GM12878 (cell line): ENCODE data around the gene PGK1. TPM values are rescaled to one million over a fixed set of nuclear protein-coding genes. Genes with fewer than 3 reads are reported as not detected.

Experiments
- ATAC-seq: fragments of 200-7000 bp; cut with Tn5 transposase; 3 replicates; pipeline ENCODE4 v1.9.1; 2020; ENCODE audit warnings: mild to moderate bottlenecking, moderate library complexity
- BruUV-seq: library from RNA; stranded (reverse); fragments of 400-500 nt; replicated peaks from 2 replicates; lab custom pipeline; 2021; lab: Mats Ljungman, UMichigan
- CTCF ChIA-PET: fragments of 300-600 bp; sonication (Branson Sonifier 250); formaldehyde crosslinking; extraction: SDS; loops from one replicate; lab custom pipeline; 2021; ENCODE audit warnings: inconsistent platforms; lab: Yijun Ruan, JAX
- POLR2A ChIA-PET: fragments of 350-600 bp; formaldehyde crosslinking; extraction: SDS; loops from one replicate; lab custom pipeline; 2021; ENCODE audit warnings: inconsistent platforms; lab: Charles Lee
- RAD21 ChIA-PET: fragments of 300-600 bp; sonication (Branson Sonifier 250); formaldehyde crosslinking; loops from one replicate; lab custom pipeline; 2023; ENCODE audit warnings: antibody characterized with exemption; ENCODE audit not compliant: unreplicated experiment; lab: Charles Lee
- SMC1A ChIA-PET: fragments of 300-600 bp; sonication (Branson Sonifier 250); formaldehyde crosslinking; loops from one replicate; lab custom pipeline; 2023; ENCODE audit not compliant: unreplicated experiment, uncharacterized antibody; lab: Charles Lee
- DNase-seq: peaks from one replicate; pipeline ENCODE4 v3.0.0-alpha.2; 2011; ENCODE audit warnings: low read depth, low spot score
- FAIRE-seq: peaks from 3 replicates; lab custom pipeline; 2011; peaks lifted over from hg19 to GRCh38; lab: Jason Lieb, UNC
- H2AFZ ChIP-seq: 2 replicates; pipeline ENCODE4 v1.6.0; 2011; ENCODE audit warnings: low read depth, low read length, control low read depth; ENCODE audit not compliant: control insufficient read depth
- H3K27ac ChIP-seq: 2 replicates; pipeline ENCODE4 v1.5.1; 2011; ENCODE audit warnings: control low read depth; ENCODE audit not compliant: control insufficient read depth, insufficient read depth
- H3K27me3 ChIP-seq, 2 experiments: replicated peaks in 1 of 2; 2 replicates each; pipeline versions ENCODE4 v1.6.0 to v1.6.1; 2011; ENCODE audit warnings: low read length in 1 of 2; ENCODE audit not compliant: control insufficient read depth in 2 of 2, insufficient read depth in 2 of 2
- H3K36me3 ChIP-seq, 2 experiments: 2 replicates each; pipeline ENCODE4 v1.5.1; 2011; ENCODE audit warnings: low read length in 1 of 2; ENCODE audit not compliant: control insufficient read depth in 2 of 2, insufficient read depth in 2 of 2
- H3K4me1 ChIP-seq: 2 replicates; pipeline ENCODE4 v1.6.1; 2011; ENCODE audit warnings: mild to moderate bottlenecking, low read length, moderate library complexity, mixed read lengths; ENCODE audit not compliant: control insufficient read depth, insufficient read depth
- H3K4me2 ChIP-seq: 2 replicates; pipeline ENCODE4 v1.6.0; 2011; ENCODE audit warnings: control low read depth; ENCODE audit not compliant: control insufficient read depth, insufficient read depth
- H3K4me3 ChIP-seq: fragments of 200-600 bp; sonication (generic); 2 replicates; pipeline ENCODE4 v1.5.1; 2016
- H3K79me2 ChIP-seq: 2 replicates; pipeline ENCODE4 v1.6.0; 2011; ENCODE audit warnings: low read length; ENCODE audit not compliant: control insufficient read depth, insufficient read depth
- H3K9ac ChIP-seq: 2 replicates; pipeline ENCODE4 v1.8.0; 2011; ENCODE audit warnings: low read length, control low read depth, mixed read lengths; ENCODE audit not compliant: control insufficient read depth, insufficient read depth
- H3K9me3 ChIP-seq: replicated peaks from 3 replicates; pipeline ENCODE4 v1.5.1; 2011; ENCODE audit warnings: mild to moderate bottlenecking, low read length; ENCODE audit not compliant: control insufficient read depth, insufficient read depth
- H4K20me1 ChIP-seq: 2 replicates; pipeline ENCODE4 v1.6.0; 2011; ENCODE audit not compliant: control insufficient read depth, insufficient read depth
- CEBPZ ChIP-seq: fragments of 150-350 bp; IDR thresholded peaks from 2 replicates; pipeline ENCODE4 v1.6.1; 2016; ENCODE audit warnings: low read depth, low read length
- E2F8 ChIP-seq: fragments of 450-650 bp; IDR thresholded peaks from 2 replicates; pipeline ENCODE4 v1.6.1; 2018; ENCODE audit warnings: mild to moderate bottlenecking, low read depth, moderate library complexity; ENCODE audit not compliant: partially characterized antibody
- POLR2AphosphoS2 ChIP-seq: IDR thresholded peaks from 2 replicates; pipeline ENCODE4 v1.6.1; 2011; ENCODE audit warnings: low read depth, mild to moderate bottlenecking, low read length, improper control_type of control experiment, moderate library complexity
- TAF1 ChIP-seq: IDR thresholded peaks from 2 replicates; pipeline ENCODE4 v1.6.1; 2011; ENCODE audit warnings: mild to moderate bottlenecking, low read depth, low read length, borderline replicate concordance
- ZNF384 ChIP-seq: IDR thresholded peaks from 2 replicates; pipeline ENCODE4 v1.6.1; 2012; ENCODE audit warnings: low read depth, mild to moderate bottlenecking, low read length, improper control_type of control experiment, borderline replicate concordance
- WGBS: methylation state at CpG from one replicate; pipeline ENCODE4 v1.1.6; 2016; ENCODE audit warnings: low lambda C conversion rate; ENCODE audit not compliant: insufficient replicate concordance, insufficient coverage; ENCODE audit errors: missing lambda C conversion rate; 5-methylcytosine and 5-hydroxymethylcytosine counted together
- in situ Hi-C: fragments of 300-500 bp; cut with MboI; formaldehyde crosslinking; loops from 9 replicates; pipeline ENCODE4 v1.14.3; 2018; ENCODE audit warnings: mixed read lengths
- intact Hi-C: fragments of 100-400 bp; cut with micrococcal nuclease; formaldehyde crosslinking; loops from one replicate; pipeline ENCODE4 v1.14.2; 2022; ENCODE audit not compliant: unreplicated experiment
- polyA plus RNA-seq, 11 experiments: library from polyadenylated mRNA; depleted of rRNA in 4 of 11; unstranded in 6 of 11; stranded (reverse) in 5 of 11; fragments of >200 nt; fragmentation: Nextera tagmentation in 4 of 11; fragmentation: Illumina TruSeq in 1 of 11; extraction: Ambion mirVana in 4 of 11; extraction: Trizol in 1 of 11; gene quantifications; 1 replicate in 1 of 11; 2 replicates in 10 of 11; pipeline versions ENCODE4 v1.2.1 to v1.2.3, GENCODE V29; 2011 to 2016; ENCODE audit warnings: inconsistent platforms in 2 of 11, missing spikeins in 2 of 11, low read depth in 1 of 11
- total RNA-seq, 4 experiments: library from RNA; depleted of rRNA in 3 of 4; stranded (reverse); fragments of >200 nt in 3 of 4; fragmentation: Illumina TruSeq in 1 of 4; extraction: Trizol in 1 of 4; gene quantifications; 2 replicates each; pipeline versions ENCODE4 v1.2.1 to v1.2.3, GENCODE V29; 2013 to 2021

The PGK1 gene
- total and polyA plus RNA-seq, 10 of the 15 experiments (the other 5 are each of a cell fraction or from before 2014, with no cell fraction given) = 370 to 1,825 (median 629) TPM

- H2AFZ ChIP-seq = no peak overlapping the region
- TF ChIP-seq CEBPZ = no peak
- peak; percentile 12 for TF ChIP-seq E2F8
- TF ChIP-seq TAF1 = no peak
- peak; percentile 70; the same call in 1 of the 2 replicates for TF ChIP-seq POLR2AphosphoS2
- no peak for TF ChIP-seq ZNF384
- TF ChIP-seq, all 136 proteins: peak for 2
- BruUV-seq = no TSS peak
- Histone ChIP-seq H3K4me3 (no peak overlapping the region), H3K36me3 (peaks cover 0 to 11% of the 10 kb centered on the region in 2 experiments; a peak in 2 of 4 replicates), H3K9ac (no peak overlapping the region), H3K27ac (no peak overlapping the region), H4K20me1 (no peaks in the 10 kb centered on the region), H3K4me2 (no peak overlapping the region), H3K79me2 (no peaks in the 10 kb centered on the region), H3K4me1 (no peaks in the 10 kb centered on the region), H3K27me3 (no peaks in the 10 kb centered on the region), H3K9me3 (no peaks in the 10 kb centered on the region)
- ChIA-PET SMC1A (interaction anchor here (1.2 to 1.3 kb wide), 2 partner anchors 25 to 1852 kb away, joined by 3 read pairs; no protein-coding TSS in a partner anchor), POLR2A (interaction anchor here (1.3 kb wide), 1 partner anchor 14 kb away, joined by 4 read pairs; no protein-coding TSS in a partner anchor), RAD21 (interaction anchor here (0.9 to 1.2 kb wide), 2 partner anchors 9 to 951 kb away, joined by 3 to 5 read pairs; no protein-coding TSS in a partner anchor), CTCF (interaction anchor here (1.6 to 2.0 kb wide), 2 partner anchors 13 to 25 kb away, joined by 5 to 7 read pairs; no protein-coding TSS in a partner anchor)
- in situ Hi-C loops = no loop called here
- 48% methylated on average over 1 of the region's 1 CpG for WGBS
- intact Hi-C loops = loop anchor here (10.0 kb wide), 2 partner anchors 384 to 954 kb away; no protein-coding TSS in a partner anchor
- FAIRE-seq = no peak
- DNase-seq = no peak
- no peak for ATAC-seq
Observed at GRCh38 chrX:78131117-78131516, 27.1 kb downstream of the PGK1 start.
